ENCODE results near the gene TJP1.

GRCh38 chr15:29852201-29852600, 29.9 kb upstream of the TJP1 start:
- no peak for TF ChIP-seq POLR2A (IDR thresholded peaks at IDR 0.05)
- TF ChIP-seq, protein P1, sequence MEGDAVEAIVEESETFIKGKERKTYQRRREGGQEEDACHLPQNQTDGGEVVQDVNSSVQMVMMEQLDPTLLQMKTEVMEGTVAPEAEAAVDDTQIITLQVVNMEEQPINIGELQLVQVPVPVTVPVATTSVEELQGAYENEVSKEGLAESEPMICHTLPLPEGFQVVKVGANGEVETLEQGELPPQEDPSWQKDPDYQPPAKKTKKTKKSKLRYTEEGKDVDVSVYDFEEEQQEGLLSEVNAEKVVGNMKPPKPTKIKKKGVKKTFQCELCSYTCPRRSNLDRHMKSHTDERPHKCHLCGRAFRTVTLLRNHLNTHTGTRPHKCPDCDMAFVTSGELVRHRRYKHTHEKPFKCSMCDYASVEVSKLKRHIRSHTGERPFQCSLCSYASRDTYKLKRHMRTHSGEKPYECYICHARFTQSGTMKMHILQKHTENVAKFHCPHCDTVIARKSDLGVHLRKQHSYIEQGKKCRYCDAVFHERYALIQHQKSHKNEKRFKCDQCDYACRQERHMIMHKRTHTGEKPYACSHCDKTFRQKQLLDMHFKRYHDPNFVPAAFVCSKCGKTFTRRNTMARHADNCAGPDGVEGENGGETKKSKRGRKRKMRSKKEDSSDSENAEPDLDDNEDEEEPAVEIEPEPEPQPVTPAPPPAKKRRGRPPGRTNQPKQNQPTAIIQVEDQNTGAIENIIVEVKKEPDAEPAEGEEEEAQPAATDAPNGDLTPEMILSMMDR (IDR thresholded peaks at IDR 0.05): no peak
- no peak for TF ChIP-seq EP300 (IDR thresholded peaks at IDR 0.05)

Data from gastroesophageal sphincter (tissue), 3 donors.